ENCODE measurements around the gene DSCAML1.

The DSCAML1 gene

GRCh38 chr11:117480221-117480620 lies 316.8 kb downstream of the DSCAML1 start:
- no peak for DNase-seq

GRCh38 chr11:117479372-117479771 lies 317.6 kb downstream of the DSCAML1 start:
- no peak for DNase-seq

GRCh38 chr11:117478926-117479325 lies 318.1 kb downstream of the DSCAML1 start:
- DNase-seq: no peak

GRCh38 chr11:117478126-117478860 lies 318.7 kb downstream of the DSCAML1 start:
- DNase-seq: no peak

GRCh38 chr11:117477721-117478120 lies 319.3 kb downstream of the DSCAML1 start:
- DNase-seq: no peak

GRCh38 chr11:117476531-117477142 lies 320.4 kb downstream of the DSCAML1 start:
- no peak for DNase-seq

- no peak for DNase-seq
These were observed 321.1 kb downstream of the DSCAML1 start for GRCh38 chr11:117475716-117476530.

GRCh38 chr11:117473481-117474091 lies 323.4 kb downstream of the DSCAML1 start:
- peak; percentile 92 for DNase-seq

- DNase-seq: no peak
These were observed 325.2 kb downstream of the DSCAML1 start for GRCh38 chr11:117471776-117472175.

- DNase-seq: no peak
These were observed 326.4 kb downstream of the DSCAML1 start for GRCh38 chr11:117470576-117470975.

- no peak for DNase-seq
These were observed 328.1 kb downstream of the DSCAML1 start for GRCh38 chr11:117468888-117469287.

- no peak for DNase-seq
These were observed 329.2 kb downstream of the DSCAML1 start for GRCh38 chr11:117467770-117468169.

GRCh38 chr11:117466966-117467365 lies 330.1 kb downstream of the DSCAML1 start:
- DNase-seq: no peak

- no peak for DNase-seq
These were observed 331.6 kb downstream of the DSCAML1 start for GRCh38 chr11:117465236-117465997.

GRCh38 chr11:117464778-117465177 lies 332.2 kb downstream of the DSCAML1 start:
- no peak for DNase-seq

- no peak for DNase-seq
These were observed 334.2 kb downstream of the DSCAML1 start for GRCh38 chr11:117462864-117463247.

- no peak for DNase-seq
These were observed 334.7 kb downstream of the DSCAML1 start for GRCh38 chr11:117462183-117462863.

- no peak for DNase-seq
These were observed 335.4 kb downstream of the DSCAML1 start for GRCh38 chr11:117461396-117462182.

GRCh38 chr11:117459979-117460300 lies 337.1 kb downstream of the DSCAML1 start:
- no peak for DNase-seq

GRCh38 chr11:117459123-117459978 lies 337.7 kb downstream of the DSCAML1 start:
- no peak for DNase-seq

Data from NCI-H2029 (cell line).